T-helper 9 cell (primary cell): ENCODE measurements around the gene PRDM12.
"Not testable (repeated sequence)": the region's sequence is repeated elsewhere in the genome, so short reads cannot be mapped to it uniquely, and the experiment has no call there.

Experiments used
- DNase-seq: peaks from one replicate; pipeline ENCODE4 v3.0.0-alpha.2; 2020

Gene PRDM12

GRCh38 chr9:130665431-130666392 is 1.3 kb downstream of the PRDM12 start:
- DNase-seq: no peak

GRCh38 chr9:130666393-130667119 is 2.2 kb downstream of the PRDM12 start:
- no peak for DNase-seq

- DNase-seq: no peak
Observed at GRCh38 chr9:130667120-130667435, 2.7 kb downstream of the PRDM12 start.

- DNase-seq: no peak
Observed at GRCh38 chr9:130668196-130668595, 3.8 kb downstream of the PRDM12 start.

GRCh38 chr9:130668659-130669058 is 4.3 kb downstream of the PRDM12 start:
- no peak for DNase-seq

GRCh38 chr9:130669965-130670364 is 5.6 kb downstream of the PRDM12 start:
- DNase-seq: no peak

- DNase-seq: no peak
Observed at GRCh38 chr9:130670644-130671043, 6.2 kb downstream of the PRDM12 start.

- no peak for DNase-seq
Observed at GRCh38 chr9:130672466-130672865, 8.1 kb downstream of the PRDM12 start.

GRCh38 chr9:130672933-130673615 is 8.7 kb downstream of the PRDM12 start:
- DNase-seq: no peak

- DNase-seq: no peak
Observed at GRCh38 chr9:130675396-130675795, 11.0 kb downstream of the PRDM12 start.

- no peak for DNase-seq
Observed at GRCh38 chr9:130677252-130677651, 12.9 kb downstream of the PRDM12 start.

GRCh38 chr9:130680836-130681768 is 16.7 kb downstream of the PRDM12 start:
- DNase-seq: no peak

- no peak for DNase-seq
Observed at GRCh38 chr9:130681769-130682420, 17.5 kb downstream of the PRDM12 start.

- peak; percentile 58 for DNase-seq
Observed at GRCh38 chr9:130682421-130683121, 18.2 kb downstream of the PRDM12 start.

GRCh38 chr9:130685104-130685503 is 20.7 kb downstream of the PRDM12 start:
- no peak for DNase-seq

GRCh38 chr9:130685945-130686344 is 21.6 kb downstream of the PRDM12 start:
- not testable (repeated sequence) for DNase-seq

- DNase-seq: no peak
Observed at GRCh38 chr9:130687615-130688014, 23.2 kb downstream of the PRDM12 start.

GRCh38 chr9:130688072-130688471 is 23.7 kb downstream of the PRDM12 start:
- DNase-seq: no peak

- no peak for DNase-seq
Observed at GRCh38 chr9:130689572-130689936, 25.2 kb downstream of the PRDM12 start.

- DNase-seq: no peak
Observed at GRCh38 chr9:130689937-130690700, 25.7 kb downstream of the PRDM12 start.
